Fibroblast of lung (primary cell): Measurements from ENCODE around the gene HECTD1. TPM values are rescaled to one million over a fixed set of nuclear protein-coding genes. Genes with fewer than 3 reads are reported as not detected.

ENCODE experiments used
- DNase-seq, 2 donors: peaks; one replicate each; pipeline versions ENCODE4 v3.0.0 to v3.0.0-alpha.2; 2010; ENCODE audit warnings: low read depth in 2 of 2
- H2AFZ ChIP-seq: 2 replicates; pipeline ENCODE4 v1.5.1; 2012; ENCODE audit warnings: low read length, control low read depth, inconsistent platforms
- H3K27ac ChIP-seq: 2 replicates; pipeline ENCODE4 v1.5.1; 2011; ENCODE audit warnings: low read length, control low read depth; ENCODE audit not compliant: insufficient read depth
- H3K27me3 ChIP-seq: 2 replicates; pipeline ENCODE4 v1.5.1; 2011; ENCODE audit warnings: mild to moderate bottlenecking, low read length; ENCODE audit not compliant: control insufficient read depth, insufficient read depth
- H3K36me3 ChIP-seq: 2 replicates; pipeline ENCODE4 v1.5.1; 2011; ENCODE audit warnings: low read length; ENCODE audit not compliant: control insufficient read depth, insufficient read depth
- H3K4me1 ChIP-seq: 2 replicates; pipeline ENCODE4 v1.5.1; 2011; ENCODE audit warnings: low read length; ENCODE audit not compliant: control insufficient read depth, insufficient read depth; ENCODE audit errors: extremely low read depth
- H3K4me2 ChIP-seq: 2 replicates; pipeline ENCODE4 v1.5.1; 2011; ENCODE audit warnings: low read length, control low read depth; ENCODE audit not compliant: insufficient read depth; ENCODE audit errors: extremely low read depth
- H3K4me3 ChIP-seq, 4 experiments: fragments of 200-600 bp in 1 of 4; sonication (generic) in 1 of 4; replicated peaks in 1 of 4; 2 replicates each; pipeline ENCODE4 v1.5.1; 2011 to 2016; ENCODE audit warnings: low read length in 4 of 4, low read depth in 3 of 4, mild to moderate bottlenecking in 3 of 4, control low read depth in 2 of 4, inconsistent platforms in 1 of 4, mixed read lengths in 1 of 4; ENCODE audit not compliant: insufficient read depth in 1 of 4; ENCODE audit errors: control extremely low read depth in 1 of 4
- H3K79me2 ChIP-seq: 2 replicates; pipeline ENCODE4 v1.5.1; 2012; ENCODE audit warnings: mild to moderate bottlenecking, low read length, inconsistent platforms; ENCODE audit not compliant: control insufficient read depth, insufficient read depth
- H3K9ac ChIP-seq: 2 replicates; pipeline ENCODE4 v1.5.1; 2011; ENCODE audit warnings: mild to moderate bottlenecking, low read length, control low read depth; ENCODE audit not compliant: insufficient read depth
- H3K9me3 ChIP-seq: 2 replicates; pipeline ENCODE4 v1.5.1; 2012; ENCODE audit warnings: low read depth, low read length; ENCODE audit not compliant: control insufficient read depth, insufficient read depth
- H4K20me1 ChIP-seq: 2 replicates; pipeline ENCODE4 v1.5.1; 2011; ENCODE audit warnings: low read length; ENCODE audit not compliant: control insufficient read depth, insufficient read depth; ENCODE audit errors: extremely low read depth
- EZH2 ChIP-seq: IDR thresholded peaks from 2 replicates; pipeline ENCODE4 v1.5.1; 2012; ENCODE audit warnings: low read length, control low read depth, mild to moderate bottlenecking; ENCODE audit errors: missing control alignments
- polyA plus RNA-seq, 2 donors: library from polyadenylated mRNA; depleted of rRNA in 1 of 2; stranded (reverse) in 1 of 2; unstranded in 1 of 2; fragments of >200 nt; gene quantifications; 2 replicates each; pipeline ENCODE4 v1.2.1, GENCODE V29; 2011 to 2012; ENCODE audit warnings: missing spikeins in 1 of 2
- total RNA-seq: library from RNA; depleted of rRNA; stranded (reverse); fragments of >200 nt; gene quantifications from 2 replicates; pipeline ENCODE4 v1.2.1, GENCODE V29; 2014
- TF ChIP-seq, protein P1 (sequence below), 2 donors: IDR thresholded peaks in 1 of 2; conservative IDR thresholded peaks in 1 of 2; 1 replicate in 1 of 2; 2 replicates in 1 of 2; pipeline ENCODE4 v1.5.1; 2011 to 2012; ENCODE audit warnings: low read length in 2 of 2, control low read depth in 1 of 2, inconsistent platforms in 1 of 2, low read depth in 1 of 2, mild to moderate bottlenecking in 1 of 2

Gene HECTD1
- total and polyA plus RNA-seq, 2 donors (not counting 1 experiment from before 2014, with no cell fraction given) = 135 to 534 TPM

DNA sequence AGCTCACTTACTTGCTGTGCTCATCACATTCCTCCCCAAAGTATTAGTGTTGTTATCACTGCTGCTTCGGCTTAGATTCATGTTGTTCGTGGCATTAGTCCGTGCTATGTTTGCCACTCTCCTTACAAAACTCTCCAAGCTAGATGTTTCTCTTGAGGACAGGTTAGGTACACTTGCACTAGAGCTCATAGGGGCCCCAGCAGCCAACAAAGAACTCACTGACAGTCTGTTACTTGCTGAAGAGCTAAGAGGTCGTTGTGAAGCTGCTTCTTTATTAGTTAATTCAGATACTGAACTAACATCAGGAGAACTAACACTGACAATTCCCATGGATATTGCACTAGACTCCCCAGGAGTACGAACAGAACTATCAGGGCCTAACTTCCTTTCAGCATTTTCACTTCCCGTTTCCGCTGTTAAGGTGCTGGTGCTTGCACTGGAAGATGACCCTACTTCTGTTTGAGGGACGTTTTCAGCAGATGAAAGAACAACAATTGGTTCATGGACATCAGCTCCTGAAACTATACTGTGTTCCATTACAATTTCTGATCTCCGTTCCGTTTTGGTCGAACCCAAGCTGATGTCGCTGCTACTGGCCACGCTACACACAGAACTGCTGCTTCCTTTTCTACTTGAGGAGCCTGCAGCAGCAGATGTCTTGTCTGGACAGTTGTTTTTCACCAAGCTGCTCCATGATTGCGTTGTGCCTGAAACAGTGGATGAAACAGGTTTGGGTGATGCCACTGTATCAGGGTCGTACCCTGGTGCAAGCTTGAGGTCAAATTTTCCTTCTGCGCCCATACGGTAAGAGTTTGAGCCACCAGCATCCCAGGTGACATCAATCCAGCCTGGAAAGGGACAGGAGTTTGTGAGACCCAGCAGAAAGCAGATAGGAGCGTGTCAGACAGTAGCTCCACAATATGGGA lies 78.7 kb downstream of the HECTD1 start:
- H4K20me1 ChIP-seq = no peaks in the 10 kb centered on the region
- no peak for DNase-seq
- no peaks in the 10 kb centered on the region for H3K27me3 ChIP-seq
- H3K79me2 ChIP-seq = no peaks in the 10 kb centered on the region
- no peak overlapping the region for H3K9ac ChIP-seq
- no peak overlapping the region for H2AFZ ChIP-seq
- H3K27ac ChIP-seq = no peak overlapping the region
- H3K4me1 ChIP-seq = no peaks in the 10 kb centered on the region
- H3K4me2 ChIP-seq = no peak overlapping the region
- H3K36me3 ChIP-seq = peaks cover 12% of the 10 kb centered on the region
- H3K4me3 ChIP-seq = no peak overlapping the region
- no peak for TF ChIP-seq EZH2
- TF ChIP-seq, protein P1, sequence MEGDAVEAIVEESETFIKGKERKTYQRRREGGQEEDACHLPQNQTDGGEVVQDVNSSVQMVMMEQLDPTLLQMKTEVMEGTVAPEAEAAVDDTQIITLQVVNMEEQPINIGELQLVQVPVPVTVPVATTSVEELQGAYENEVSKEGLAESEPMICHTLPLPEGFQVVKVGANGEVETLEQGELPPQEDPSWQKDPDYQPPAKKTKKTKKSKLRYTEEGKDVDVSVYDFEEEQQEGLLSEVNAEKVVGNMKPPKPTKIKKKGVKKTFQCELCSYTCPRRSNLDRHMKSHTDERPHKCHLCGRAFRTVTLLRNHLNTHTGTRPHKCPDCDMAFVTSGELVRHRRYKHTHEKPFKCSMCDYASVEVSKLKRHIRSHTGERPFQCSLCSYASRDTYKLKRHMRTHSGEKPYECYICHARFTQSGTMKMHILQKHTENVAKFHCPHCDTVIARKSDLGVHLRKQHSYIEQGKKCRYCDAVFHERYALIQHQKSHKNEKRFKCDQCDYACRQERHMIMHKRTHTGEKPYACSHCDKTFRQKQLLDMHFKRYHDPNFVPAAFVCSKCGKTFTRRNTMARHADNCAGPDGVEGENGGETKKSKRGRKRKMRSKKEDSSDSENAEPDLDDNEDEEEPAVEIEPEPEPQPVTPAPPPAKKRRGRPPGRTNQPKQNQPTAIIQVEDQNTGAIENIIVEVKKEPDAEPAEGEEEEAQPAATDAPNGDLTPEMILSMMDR (conservative IDR thresholded peaks at IDR 0.05 in 1 of 2, IDR thresholded peaks at IDR 0.05 in 1 of 2; ENCODE audit: low read depth in 1 of 2, low read length in 2 of 2) = no peak
- H3K9me3 ChIP-seq = no peaks in the 10 kb centered on the region

DNA sequence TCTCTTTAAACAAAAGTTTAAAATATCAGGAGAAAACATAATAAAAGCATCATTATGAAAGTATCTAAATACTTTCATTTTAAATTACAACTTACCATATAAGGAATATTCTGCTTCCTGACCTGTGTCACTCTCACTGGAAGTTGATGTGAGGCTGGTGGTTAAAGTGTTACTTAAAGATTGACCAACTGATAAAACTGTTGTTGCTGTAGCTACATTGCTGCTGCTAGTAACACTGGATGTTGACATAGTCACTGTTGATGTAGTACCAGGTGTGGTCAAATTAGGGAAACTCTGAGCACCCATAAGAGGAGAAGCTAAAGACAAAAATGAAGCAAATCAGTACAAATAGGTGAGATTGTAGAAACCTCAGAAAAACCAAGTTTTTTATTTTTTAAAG lies 79.9 kb downstream of the HECTD1 start:
- Histone ChIP-seq H4K20me1 (no peaks in the 10 kb centered on the region), H3K79me2 (no peaks in the 10 kb centered on the region), H3K9ac (no peak overlapping the region), H2AFZ (no peak overlapping the region), H3K27me3 (no peaks in the 10 kb centered on the region), H3K4me1 (no peaks in the 10 kb centered on the region), H3K27ac (no peak overlapping the region), H3K4me3 (no peak overlapping the region), H3K9me3 (no peaks in the 10 kb centered on the region), H3K4me2 (no peak overlapping the region), H3K36me3 (peaks cover 8% of the 10 kb centered on the region)
- TF ChIP-seq EZH2 = no peak
- TF ChIP-seq, protein P1 (conservative IDR thresholded peaks at IDR 0.05 in 1 of 2, IDR thresholded peaks at IDR 0.05 in 1 of 2; ENCODE audit: low read depth in 1 of 2, low read length in 2 of 2) = no peak
- no peak for DNase-seq

DNA sequence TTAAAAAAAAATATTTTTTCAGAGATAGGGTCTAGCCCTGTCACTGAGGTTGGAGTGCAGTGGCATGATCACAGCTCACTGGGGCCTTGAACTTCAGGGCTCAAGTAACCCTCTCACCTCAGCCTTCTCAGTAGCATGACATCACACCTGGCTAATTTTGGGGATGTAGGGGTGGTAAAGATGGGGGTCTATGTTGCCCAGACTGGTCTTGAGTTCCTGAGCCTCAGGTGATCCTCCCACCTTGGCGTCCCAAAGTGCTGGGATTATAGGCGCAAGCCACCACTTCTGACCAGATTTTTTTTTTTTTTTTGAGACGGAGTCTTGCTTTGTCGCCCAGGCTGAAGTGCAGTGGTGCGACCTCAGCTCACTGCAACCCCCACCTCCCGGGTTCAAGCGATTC lies 80.9 kb downstream of the HECTD1 start:
- Histone ChIP-seq H3K36me3 (peaks cover 15% of the 10 kb centered on the region), H3K4me3 (no peak overlapping the region)

More for the DNA sequence above, 80.9 kb downstream of the HECTD1 start:
- no peaks in the 10 kb centered on the region for H3K27me3 ChIP-seq
- no peaks in the 10 kb centered on the region for H4K20me1 ChIP-seq
- DNase-seq = no peak
- no peak overlapping the region for H2AFZ ChIP-seq
- H3K27ac ChIP-seq = no peak overlapping the region
- TF ChIP-seq EZH2 = no peak
- TF ChIP-seq, protein P1 (conservative IDR thresholded peaks at IDR 0.05 in 1 of 2, IDR thresholded peaks at IDR 0.05 in 1 of 2; ENCODE audit: low read depth in 1 of 2, low read length in 2 of 2) = no peak
- no peaks in the 10 kb centered on the region for H3K79me2 ChIP-seq
- no peak overlapping the region for H3K9ac ChIP-seq
- H3K9me3 ChIP-seq = no peaks in the 10 kb centered on the region
- no peaks in the 10 kb centered on the region for H3K4me1 ChIP-seq
- H3K4me2 ChIP-seq = no peak overlapping the region
